Activated CD4-positive, alpha-beta T cell treated with anti-CD3 and anti-CD28 coated beads, Interleukin-2, amount 50 U/mL, for 48 hours (primary cell): ENCODE data around the gene FUT8.
"Not testable (repeated sequence)": the region's sequence is repeated elsewhere in the genome, so short reads cannot be mapped to it uniquely, and the experiment has no call there.

Experiments
- DNase-seq, 2 experiments: peaks; one replicate each; pipeline ENCODE4 v3.0.0-alpha.2; 2020

Gene FUT8

GRCh38 chr14:65419593-65420252 lies 7.2 kb downstream of the FUT8 start:
- no peak for DNase-seq

GRCh38 chr14:65421201-65421981 lies 8.9 kb downstream of the FUT8 start:
- no peak for DNase-seq

GRCh38 chr14:65422088-65422834 lies 9.7 kb downstream of the FUT8 start:
- DNase-seq, result no peak

DNA sequence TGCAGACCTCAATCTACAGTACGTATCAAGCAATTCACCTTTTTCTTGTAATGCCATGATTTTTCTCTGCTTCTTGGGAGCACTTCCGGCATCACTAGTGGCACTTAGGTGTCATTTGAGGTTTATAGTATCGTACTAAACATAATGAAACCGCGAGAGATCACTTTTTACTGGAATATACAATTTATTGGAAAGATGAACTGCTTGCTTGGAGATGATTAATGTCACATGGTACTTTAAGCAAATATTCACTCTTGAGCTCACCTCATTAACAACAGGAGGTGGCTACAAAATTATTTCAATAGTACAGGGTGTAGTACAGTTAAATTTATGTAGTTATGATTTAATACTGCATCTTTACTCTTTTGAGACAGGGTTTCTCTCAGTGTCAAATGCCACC lies 11.5 kb downstream of the FUT8 start:
- no peak for DNase-seq

GRCh38 chr14:65424531-65424930 lies 12.0 kb downstream of the FUT8 start:
- no peak for DNase-seq

DNA sequence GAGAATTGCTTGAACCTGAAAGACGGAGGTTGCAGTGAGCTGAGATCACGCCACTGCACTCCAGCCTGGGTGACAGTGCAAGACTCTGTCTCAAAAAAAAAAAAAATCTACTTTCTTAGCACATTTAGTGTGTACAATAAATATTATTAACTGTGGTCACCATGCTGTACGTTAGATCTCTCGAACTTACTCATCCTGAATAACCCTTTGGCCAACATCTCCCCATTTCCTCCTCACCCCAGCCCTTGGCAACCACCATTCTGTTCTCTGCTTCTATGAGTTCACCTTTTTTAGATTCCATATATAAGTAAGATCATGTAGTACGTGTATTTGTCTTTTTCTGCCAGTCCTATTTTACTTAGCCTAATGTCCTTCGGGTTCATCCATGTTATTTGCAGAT lies 13.4 kb downstream of the FUT8 start:
- DNase-seq, result no peak

DNA sequence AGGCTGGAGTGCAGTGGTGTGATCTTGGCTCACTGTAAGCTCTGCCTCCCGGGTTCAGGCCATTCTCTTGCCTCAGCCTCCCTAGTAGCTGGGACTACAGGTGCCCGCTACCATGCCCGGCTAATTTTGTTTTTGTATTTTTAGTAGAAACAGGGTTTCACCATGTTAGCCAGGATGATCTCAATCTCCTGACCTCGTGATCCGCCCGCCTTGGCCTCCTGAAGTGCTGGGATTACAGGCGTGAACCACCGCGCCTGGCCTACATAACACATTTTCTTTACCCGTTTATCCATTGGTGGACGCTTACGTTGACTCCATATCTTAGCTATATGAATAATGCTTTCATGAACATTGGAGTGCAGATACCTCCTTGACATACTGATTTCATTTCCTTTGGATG lies 14.4 kb downstream of the FUT8 start:
- DNase-seq, result not testable (repeated sequence)

- DNase-seq, result no peak
These were observed 16.2 kb downstream of the FUT8 start for GRCh38 chr14:65428691-65429090.

DNA sequence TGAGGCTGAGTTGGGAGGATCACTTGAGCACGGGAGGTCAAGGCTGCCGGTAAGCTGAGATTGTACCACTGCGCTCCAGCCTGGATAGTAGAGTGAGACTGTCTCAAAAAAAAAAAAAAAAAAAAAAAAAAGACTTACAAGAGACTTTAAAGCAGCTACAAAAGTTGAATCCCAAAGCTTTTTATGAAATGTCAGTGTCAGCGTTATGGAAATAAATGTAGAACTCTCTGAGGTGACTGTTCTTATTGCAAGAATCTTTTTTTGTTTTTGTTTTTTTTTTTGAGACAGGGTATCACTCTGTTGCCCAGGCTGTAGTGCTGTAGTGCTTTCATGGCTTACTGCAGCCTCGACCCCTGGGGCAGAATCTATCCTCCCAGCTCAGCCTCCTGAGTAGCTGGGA lies 17.2 kb downstream of the FUT8 start:
- no peak for DNase-seq

DNA sequence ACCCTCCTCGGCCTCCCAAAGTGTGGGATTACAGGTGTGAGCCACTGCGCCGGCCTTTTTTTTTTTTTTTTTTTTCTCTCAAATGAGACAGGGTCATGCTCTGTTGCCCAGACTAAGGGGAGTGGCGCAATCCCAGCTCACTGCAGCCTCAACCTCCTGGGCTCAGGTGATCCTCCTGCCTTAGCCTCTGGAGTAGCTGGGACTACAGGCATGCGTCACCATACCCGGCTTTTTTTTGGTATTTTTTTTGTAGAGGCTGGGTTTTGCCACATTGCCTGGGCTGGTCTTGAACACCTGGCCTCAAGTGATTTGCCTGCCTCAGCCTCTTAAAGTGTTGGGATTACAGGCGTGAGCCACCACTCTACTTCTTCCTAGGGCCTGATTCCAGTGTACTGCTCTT lies 18.7 kb downstream of the FUT8 start:
- no peak for DNase-seq

DNA sequence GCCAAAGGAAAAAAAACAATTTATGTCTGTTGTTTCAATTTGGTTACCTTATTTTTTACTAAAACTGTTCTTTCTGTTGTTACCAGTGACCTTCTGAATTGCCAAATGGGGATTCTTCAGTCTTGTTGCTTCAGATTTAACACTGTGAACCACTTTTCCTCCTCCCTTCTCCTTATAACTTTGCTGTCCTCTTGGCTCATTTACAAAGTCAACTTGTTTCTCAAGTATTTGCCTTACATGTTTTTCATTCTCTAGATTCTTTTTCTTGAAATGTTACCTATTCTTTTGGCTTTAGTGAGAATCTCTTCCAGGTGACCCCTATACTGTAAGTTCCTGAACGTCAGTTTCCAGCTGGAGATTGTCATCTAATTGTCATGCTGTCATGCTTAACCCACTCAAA lies 19.4 kb downstream of the FUT8 start:
- no peak for DNase-seq

- no peak for DNase-seq
These were observed 19.9 kb downstream of the FUT8 start for GRCh38 chr14:65432361-65432948.

DNA sequence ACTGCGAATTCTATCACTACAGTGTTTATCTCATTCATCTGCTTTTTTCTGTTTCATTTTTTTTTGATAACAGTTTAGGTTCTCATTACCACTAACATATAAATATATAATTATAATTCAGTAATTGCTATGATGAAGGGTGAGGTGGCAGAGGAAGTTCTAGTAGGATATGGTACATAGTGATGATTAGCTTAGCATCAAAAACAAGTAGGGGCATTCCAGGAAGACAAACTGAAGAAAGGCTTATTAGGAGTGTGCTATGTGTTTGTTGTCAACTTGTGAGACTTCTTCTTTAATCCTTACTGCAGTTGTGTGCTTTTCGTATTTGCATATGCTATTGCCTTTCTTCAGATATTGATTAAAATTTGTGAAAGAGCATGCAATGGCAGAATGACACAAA lies 20.6 kb downstream of the FUT8 start:
- no peak for DNase-seq

GRCh38 chr14:65433646-65434045 lies 21.1 kb downstream of the FUT8 start:
- no peak for DNase-seq

GRCh38 chr14:65434216-65434850 lies 21.8 kb downstream of the FUT8 start:
- DNase-seq, result no peak

GRCh38 chr14:65438266-65438933 lies 25.9 kb downstream of the FUT8 start:
- no peak for DNase-seq

GRCh38 chr14:65439117-65439516 lies 26.6 kb downstream of the FUT8 start:
- no peak for DNase-seq

- no peak for DNase-seq
These were observed 27.7 kb downstream of the FUT8 start for GRCh38 chr14:65440230-65440629.

DNA sequence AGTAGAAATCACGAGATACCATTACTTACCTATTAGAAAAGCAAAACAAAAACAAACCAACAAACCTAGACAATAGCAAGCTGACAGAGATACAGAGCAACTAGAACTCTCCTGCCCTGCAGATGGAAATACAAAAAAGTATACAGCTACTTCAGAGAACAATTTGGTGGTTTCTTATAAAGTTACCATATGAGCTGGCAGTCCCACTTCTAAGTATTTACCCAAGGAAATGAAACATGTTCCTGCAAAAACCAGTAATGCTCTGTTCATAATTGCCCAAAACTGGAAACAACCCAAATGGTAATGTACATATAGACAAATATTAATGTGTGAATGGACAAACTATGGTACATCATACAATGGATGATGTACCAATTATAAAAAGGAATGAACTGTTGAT lies 31.7 kb downstream of the FUT8 start:
- no peak for DNase-seq

GRCh38 chr14:65446159-65446558 lies 33.6 kb downstream of the FUT8 start:
- DNase-seq, result no peak

DNA sequence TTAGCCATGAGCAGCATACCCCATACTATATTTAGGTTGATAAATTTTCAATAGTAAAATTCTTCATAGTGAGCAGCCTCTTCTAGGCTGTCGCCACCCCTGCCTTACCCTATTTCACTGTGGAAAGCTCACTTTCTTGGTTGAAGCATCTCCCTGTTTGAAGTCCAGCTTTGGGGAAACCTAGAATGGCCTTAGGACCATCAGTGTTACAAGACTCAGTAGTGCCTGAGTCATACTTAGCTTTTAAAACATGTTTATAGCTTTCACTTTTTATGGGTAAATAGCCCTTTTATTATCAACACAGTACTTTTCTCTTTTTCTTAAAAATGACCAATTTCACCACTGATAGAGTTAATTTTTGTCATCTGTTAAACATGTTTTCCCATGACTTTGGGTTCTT lies 37.1 kb downstream of the FUT8 start:
- no peak for DNase-seq

GRCh38 chr14:65453807-65454480 lies 41.4 kb downstream of the FUT8 start:
- DNase-seq, result no peak
